Loucy (cell line): ENCODE results near the gene STRIP2.

Experiments
- CTCF ChIP-seq: fragments of 200-600 bp; sonication (generic); conservative IDR thresholded peaks from 2 replicates; pipeline ENCODE4 v1.5.1; 2014; ENCODE audit warnings: mild to moderate bottlenecking, antibody characterized with exemption, low read length
- EZH2phosphoT487 ChIP-seq: fragments of 200-600 bp; IDR thresholded peaks from 2 replicates; pipeline ENCODE4 v1.6.1; 2018; ENCODE audit warnings: antibody characterized with exemption, mild to moderate bottlenecking, moderate library complexity, borderline replicate concordance

- no peak for TF ChIP-seq CTCF
- TF ChIP-seq EZH2phosphoT487: no peak
These were observed 9.4 kb downstream of the STRIP2 start for GRCh38 chr7:129443612-129444011.
